ENCODE measurements around the gene PIP5K1C.

PIP5K1C gene

GRCh38 chr19:3674784-3675543 lies 25.3 kb downstream of the PIP5K1C start:
- H2AFZ ChIP-seq (ENCODE audit: low read depth, low read length), result no peak overlapping the region
- H4K20me1 ChIP-seq (ENCODE audit: insufficient read depth, low read length), result peaks cover 54% of the 10 kb centered on the region
- H3K27me3 ChIP-seq (ENCODE audit: insufficient read depth, low read length, poor library complexity), result no peaks in the 10 kb centered on the region
- TF ChIP-seq CTCF (IDR thresholded peaks at IDR 0.05; ENCODE audit: borderline replicate concordance, extremely low read depth, low read length, poor library complexity, severe bottlenecking) (no peak), EZH2 (IDR thresholded peaks at IDR 0.05; ENCODE audit: borderline replicate concordance, low read depth, low read length, severe bottlenecking) (no peak)
- H3K9me3 ChIP-seq (ENCODE audit: insufficient read depth, low read length, severe bottlenecking), result no peaks in the 10 kb centered on the region
- H3K36me3 ChIP-seq (ENCODE audit: insufficient read depth, low read length), result 0 out of 2 replicates have a peak, but pooled peaks cover 2% of the 10 kb centered on the region
- ATAC-seq (ENCODE audit: insufficient read depth, low read depth) (no peak), DNase-seq (no peak)
- H3K79me2 ChIP-seq (ENCODE audit: insufficient read depth, low read length), result peaks cover 38% of the 10 kb centered on the region
- no peak overlapping the region for H3K4me2 ChIP-seq (ENCODE audit: insufficient read depth, low read length)
- no peak overlapping the region for H3K27ac ChIP-seq (ENCODE audit: low read length)
- H3K4me3 ChIP-seq (ENCODE audit: low read depth in 1 of 2, low read length in 2 of 2), result no peak overlapping the region
- H3K9ac ChIP-seq (ENCODE audit: low read depth, low read length), result no peak overlapping the region
- H3K4me1 ChIP-seq (ENCODE audit: insufficient read depth, low read length), result no peaks in the 10 kb centered on the region

GRCh38 chr19:3673506-3674439 lies 26.5 kb downstream of the PIP5K1C start:
- no peaks in the 10 kb centered on the region for H3K27me3 ChIP-seq (ENCODE audit: insufficient read depth, low read length, poor library complexity)
- H3K4me3 ChIP-seq (ENCODE audit: low read depth in 1 of 2, low read length in 2 of 2), result no peak overlapping the region
- no peaks in the 10 kb centered on the region for H3K4me1 ChIP-seq (ENCODE audit: insufficient read depth, low read length)
- ATAC-seq (ENCODE audit: insufficient read depth, low read depth) (no peak), DNase-seq (no peak)
- no peak overlapping the region for H2AFZ ChIP-seq (ENCODE audit: low read depth, low read length)
- H3K36me3 ChIP-seq (ENCODE audit: insufficient read depth, low read length), result no peaks in the 10 kb centered on the region
- no peak overlapping the region for H3K4me2 ChIP-seq (ENCODE audit: insufficient read depth, low read length)
- H3K79me2 ChIP-seq (ENCODE audit: insufficient read depth, low read length), result peaks cover 37% of the 10 kb centered on the region
- H3K9me3 ChIP-seq (ENCODE audit: insufficient read depth, low read length, severe bottlenecking), result no peaks in the 10 kb centered on the region
- TF ChIP-seq CTCF (IDR thresholded peaks at IDR 0.05; ENCODE audit: borderline replicate concordance, extremely low read depth, low read length, poor library complexity, severe bottlenecking) (no peak), EZH2 (IDR thresholded peaks at IDR 0.05; ENCODE audit: borderline replicate concordance, low read depth, low read length, severe bottlenecking) (no peak)
- no peak overlapping the region for H3K9ac ChIP-seq (ENCODE audit: low read depth, low read length)
- peaks cover 52% of the 10 kb centered on the region for H4K20me1 ChIP-seq (ENCODE audit: insufficient read depth, low read length)
- 0 out of 2 replicates have a peak overlapping the region, but pooled peaks have one; percentile 20 for H3K27ac ChIP-seq (ENCODE audit: low read length)

- ATAC-seq (ENCODE audit: insufficient read depth, low read depth) (no peak), DNase-seq (no peak)
- Histone ChIP-seq H2AFZ (ENCODE audit: low read depth, low read length) (no peak overlapping the region), H3K4me1 (ENCODE audit: insufficient read depth, low read length) (no peaks in the 10 kb centered on the region), H3K9me3 (ENCODE audit: insufficient read depth, low read length, severe bottlenecking) (no peaks in the 10 kb centered on the region), H3K27me3 (ENCODE audit: insufficient read depth, low read length, poor library complexity) (no peaks in the 10 kb centered on the region), H3K27ac (ENCODE audit: low read length) (no peak overlapping the region), H4K20me1 (ENCODE audit: insufficient read depth, low read length) (peaks cover 52% of the 10 kb centered on the region), H3K4me3 (ENCODE audit: low read depth in 1 of 2, low read length in 2 of 2) (no peak overlapping the region), H3K36me3 (ENCODE audit: insufficient read depth, low read length) (no peaks in the 10 kb centered on the region), H3K9ac (ENCODE audit: low read depth, low read length) (no peak overlapping the region), H3K4me2 (ENCODE audit: insufficient read depth, low read length) (no peak overlapping the region), H3K79me2 (ENCODE audit: insufficient read depth, low read length) (peaks cover 34% of the 10 kb centered on the region)
- TF ChIP-seq EZH2 (IDR thresholded peaks at IDR 0.05; ENCODE audit: borderline replicate concordance, low read depth, low read length, severe bottlenecking), result no peak
- no peak for TF ChIP-seq CTCF (IDR thresholded peaks at IDR 0.05; ENCODE audit: borderline replicate concordance, extremely low read depth, low read length, poor library complexity, severe bottlenecking)
Observed at GRCh38 chr19:3672993-3673392, 27.3 kb downstream of the PIP5K1C start.
